ENCODE data around the gene MCRIP1. TPM values are rescaled to one million over a fixed set of nuclear protein-coding genes. Genes with fewer than 3 reads are reported as not detected.
A peak's percentile ranks its signal among the peaks of the same experiment; 100 is the strongest.

MCRIP1 gene
- total and polyA plus RNA-seq, 2 of the 13 experiments (the other 11 are each of a cell fraction or from before 2014, with no cell fraction given): 79.7 to 84.9 TPM

GRCh38 chr17:81871387-81872230 lies 38.5 kb upstream of the MCRIP1 start (continued):
- TF ChIP-seq ZNF224 (CRISPR knock-in tag; IDR thresholded peaks at IDR 0.05) (peak; percentile 86; the same call in 1 of the 2 replicates), ERF (CRISPR knock-in tag; IDR thresholded peaks at IDR 0.05) (peak; percentile 88), ZMYM3 (CRISPR knock-in tag; IDR thresholded peaks at IDR 0.05) (no peak; the same call in 1 of the 2 replicates), U2AF2 (IDR thresholded peaks at IDR 0.05; ENCODE audit: low read depth, low read length) (no peak), ZNF234 (CRISPR knock-in tag; conservative IDR thresholded peaks at IDR 0.05) (no peak; the same call in 1 of the 2 replicates), ZNF354B (CRISPR knock-in tag; IDR thresholded peaks at IDR 0.05) (peak; percentile 64; the same call in 1 of the 2 replicates), NR1H2 (CRISPR knock-in tag; IDR thresholded peaks at IDR 0.05; ENCODE audit: borderline replicate concordance, low read depth) (peak; percentile 98), AGO2 (optimal IDR thresholded peaks at IDR 0.05; ENCODE audit: low read depth, low read length) (peak; percentile 100), ZNF17 (CRISPR knock-in tag; IDR thresholded peaks at IDR 0.05) (peak; percentile 64; the same call in 1 of the 2 replicates), MIER2 (CRISPR knock-in tag; IDR thresholded peaks at IDR 0.05) (0 out of 2 replicates have a peak, but pooled peaks have one; percentile 15), ZBTB14 (CRISPR knock-in tag; IDR thresholded peaks at IDR 0.05) (peak; percentile 65; the same call in 1 of the 2 replicates), HOXA3 (CRISPR knock-in tag; IDR thresholded peaks at IDR 0.05) (peak; percentile 98), SALL2 (CRISPR knock-in tag; IDR thresholded peaks at IDR 0.05) (peak; percentile 85), ZNF260 (CRISPR knock-in tag; IDR thresholded peaks at IDR 0.05; ENCODE audit: borderline replicate concordance, low read depth) (no peak), JDP2 (CRISPR knock-in tag; IDR thresholded peaks at IDR 0.05; ENCODE audit: borderline replicate concordance) (peak; percentile 51; the same call in 1 of the 2 replicates), NR2C2 (CRISPR knock-in tag; IDR thresholded peaks at IDR 0.05; ENCODE audit: borderline replicate concordance) (peak; percentile 95), ZNF615 (CRISPR knock-in tag; IDR thresholded peaks at IDR 0.05; ENCODE audit: borderline replicate concordance) (no peak), HDAC1 (CRISPR knock-in tag; IDR thresholded peaks at IDR 0.05) (peak; percentile 98), MATR3 (CRISPR knock-in tag; IDR thresholded peaks at IDR 0.05) (peak; percentile 69; the same call in 1 of the 2 replicates), ZNF768 (CRISPR knock-in tag; IDR thresholded peaks at IDR 0.05) (peak; percentile 88; the same call in 1 of the 2 replicates), TFDP2 (CRISPR knock-in tag; IDR thresholded peaks at IDR 0.05) (peak; percentile 96), NFIB (CRISPR knock-in tag; IDR thresholded peaks at IDR 0.05; ENCODE audit: borderline replicate concordance) (no peak), ZBTB42 (CRISPR knock-in tag; IDR thresholded peaks at IDR 0.05) (peak; percentile 88; the same call in 1 of the 2 replicates), SNAPC2 (CRISPR knock-in tag; IDR thresholded peaks at IDR 0.05) (peak; percentile 56; the same call in 1 of the 2 replicates)
- TF ChIP-seq, protein P1, sequence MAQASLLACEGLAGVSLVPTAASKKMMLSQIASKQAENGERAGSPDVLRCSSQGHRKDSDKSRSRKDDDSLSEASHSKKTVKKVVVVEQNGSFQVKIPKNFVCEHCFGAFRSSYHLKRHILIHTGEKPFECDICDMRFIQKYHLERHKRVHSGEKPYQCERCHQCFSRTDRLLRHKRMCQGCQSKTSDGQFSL (CRISPR knock-in tag; IDR thresholded peaks at IDR 0.05): no peak
- TF ChIP-seq, protein P2, sequence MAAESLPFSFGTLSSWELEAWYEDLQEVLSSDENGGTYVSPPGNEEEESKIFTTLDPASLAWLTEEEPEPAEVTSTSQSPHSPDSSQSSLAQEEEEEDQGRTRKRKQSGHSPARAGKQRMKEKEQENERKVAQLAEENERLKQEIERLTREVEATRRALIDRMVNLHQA (CRISPR knock-in tag; IDR thresholded peaks at IDR 0.05): 0 out of 2 replicates have a peak, but pooled peaks have one; percentile 73
